TTC549 (cell line): ENCODE data around the gene GJC2.
A peak's percentile ranks its signal among the peaks of the same experiment; 100 is the strongest.

ENCODE experiments used
- FAIRE-seq: peaks from 2 replicates; lab custom pipeline; 2012; peaks lifted over from hg19 to GRCh38; lab: Jason Lieb, UNC

Gene GJC2

GRCh38 chr1:228158151-228159007 is 8.6 kb downstream of the GJC2 start:
- no peak for FAIRE-seq

- no peak for FAIRE-seq
Measured at GRCh38 chr1:228159008-228159665, 9.4 kb downstream of the GJC2 start.

- no peak for FAIRE-seq
Measured at GRCh38 chr1:228160201-228160761, 10.6 kb downstream of the GJC2 start.

- FAIRE-seq, result no peak
Measured at GRCh38 chr1:228161362-228161761, 11.6 kb downstream of the GJC2 start.

- FAIRE-seq, result no peak
Measured at GRCh38 chr1:228161866-228162265, 12.1 kb downstream of the GJC2 start.

- no peak for FAIRE-seq
Measured at GRCh38 chr1:228162286-228163006, 12.7 kb downstream of the GJC2 start.

- no peak for FAIRE-seq
Measured at GRCh38 chr1:228163007-228163753, 13.4 kb downstream of the GJC2 start.

- FAIRE-seq, result no peak
Measured at GRCh38 chr1:228163776-228164519, 14.2 kb downstream of the GJC2 start.

GRCh38 chr1:228164561-228165371 is 15.0 kb downstream of the GJC2 start:
- no peak for FAIRE-seq

- FAIRE-seq, result peak; percentile 46
Measured at GRCh38 chr1:228165372-228166169, 15.8 kb downstream of the GJC2 start, which contains the start of gene IBA57. Gene IBA57, plus strand, starts transcription at chr1:228165804. Its CDS starts 13 bp downstream, at chr1:228165817.

- FAIRE-seq, result no peak
Measured at GRCh38 chr1:228166170-228166936, 16.6 kb downstream of the GJC2 start.

GRCh38 chr1:228168563-228169270 is 19.0 kb downstream of the GJC2 start:
- no peak for FAIRE-seq

GRCh38 chr1:228169345-228169744 is 19.6 kb downstream of the GJC2 start:
- FAIRE-seq, result no peak

- no peak for FAIRE-seq
Measured at GRCh38 chr1:228170666-228171065, 20.9 kb downstream of the GJC2 start.

- FAIRE-seq, result no peak
Measured at GRCh38 chr1:228171221-228171891, 21.6 kb downstream of the GJC2 start.

GRCh38 chr1:228172591-228173527 is 23.1 kb downstream of the GJC2 start:
- FAIRE-seq, result no peak
